Measurements from ENCODE around the gene SCGB3A2. TPM values are rescaled to one million over a fixed set of nuclear protein-coding genes. Genes with fewer than 3 reads are reported as not detected.
A peak's percentile ranks its signal among the peaks of the same experiment; 100 is the strongest.

SCGB3A2 gene
- total RNA-seq, 4 donors from 2014 or later: not detected

GRCh38 chr5:147879784-147880183, 1.3 kb downstream of the SCGB3A2 start:
- WGBS: 91% methylated on average over 3 of the region's 3 CpGs
- intact Hi-C loops (cut with DNase I): no loop called here
- TF ChIP-seq CTCF (IDR thresholded peaks at IDR 0.05) (no peak), EP300 (IDR thresholded peaks at IDR 0.05) (no peak), POLR2A (IDR thresholded peaks at IDR 0.05; ENCODE audit: low read depth) (no peak), POLR2AphosphoS5 (IDR thresholded peaks at IDR 0.05) (no peak)

GRCh38 chr5:147880487-147880886, 2.0 kb downstream of the SCGB3A2 start:
- TF ChIP-seq POLR2A (IDR thresholded peaks at IDR 0.05; ENCODE audit: low read depth) (no peak), CTCF (IDR thresholded peaks at IDR 0.05) (no peak), POLR2AphosphoS5 (IDR thresholded peaks at IDR 0.05) (no peak), EP300 (IDR thresholded peaks at IDR 0.05) (no peak)
- Histone ChIP-seq H3K27ac (replicated peaks in 1 of 4) (no peak overlapping the region), H3K9me3 (no peaks in the 10 kb centered on the region), H3K4me1 (no peaks in the 10 kb centered on the region), H3K4me3 (no peak overlapping the region), H3K36me3 (no peaks in the 10 kb centered on the region), H3K27me3 (no peaks in the 10 kb centered on the region)
- no peak for DNase-seq (ENCODE audit: extremely low spot score)
- 91% methylated on average over 2 of the region's 2 CpGs for WGBS
- intact Hi-C loops (cut with DNase I): no loop called here

More at GRCh38 chr5:147879784-147880183, 1.3 kb downstream of the SCGB3A2 start:
- DNase-seq (ENCODE audit: extremely low spot score): no peak
- Histone ChIP-seq H3K36me3 (no peaks in the 10 kb centered on the region), H3K9me3 (no peaks in the 10 kb centered on the region), H3K27ac (replicated peaks in 1 of 4) (no peak overlapping the region), H3K4me1 (no peaks in the 10 kb centered on the region), H3K4me3 (no peak overlapping the region), H3K27me3 (no peaks in the 10 kb centered on the region)

GRCh38 chr5:147882586-147883313, 4.2 kb downstream of the SCGB3A2 start:
- Histone ChIP-seq H3K27ac (replicated peaks in 1 of 4) (no peak overlapping the region), H3K9me3 (no peaks in the 10 kb centered on the region), H3K36me3 (no peaks in the 10 kb centered on the region), H3K4me1 (no peaks in the 10 kb centered on the region), H3K27me3 (no peaks in the 10 kb centered on the region), H3K4me3 (no peak overlapping the region)
- intact Hi-C loops (cut with DNase I): no loop called here
- no peak for TF ChIP-seq EP300 (IDR thresholded peaks at IDR 0.05)
- TF ChIP-seq CTCF (IDR thresholded peaks at IDR 0.05): no peak
- no peak for TF ChIP-seq POLR2AphosphoS5 (IDR thresholded peaks at IDR 0.05)
- no peak for TF ChIP-seq POLR2A (IDR thresholded peaks at IDR 0.05; ENCODE audit: low read depth)
- DNase-seq (ENCODE audit: extremely low spot score): no peak
- 63% methylated on average over 6 of the region's 6 CpGs for WGBS

- H3K9me3 ChIP-seq: no peaks in the 10 kb centered on the region
- H3K36me3 ChIP-seq: no peaks in the 10 kb centered on the region
- WGBS: 9% methylated on average over 3 of the region's 3 CpGs
- H3K4me1 ChIP-seq: no peaks in the 10 kb centered on the region
- TF ChIP-seq CTCF (IDR thresholded peaks at IDR 0.05) (peak in 2 of 3 experiments; percentile 23 to 37), POLR2AphosphoS5 (IDR thresholded peaks at IDR 0.05) (no peak)
- H3K27ac ChIP-seq (replicated peaks in 1 of 4): no peak overlapping the region
- no peak for DNase-seq (ENCODE audit: extremely low spot score)
- intact Hi-C loops (cut with DNase I): no loop called here
- peaks cover 0 to 5% (median 0%) of the 10 kb centered on the region in 4 donors for H3K27me3 ChIP-seq
- H3K4me3 ChIP-seq: no peak overlapping the region
These were observed 8.6 kb downstream of the SCGB3A2 start for GRCh38 chr5:147887026-147887627.
